H1 (cell line): ENCODE measurements around the gene SCMH1. TPM values are rescaled to one million over a fixed set of nuclear protein-coding genes. Genes with fewer than 3 reads are reported as not detected.

Experiments used
- CTCF ChIA-PET: fragments of 300-600 bp; sonication (Branson Sonifier 250); formaldehyde crosslinking; loops from one replicate; lab custom pipeline; 2021; ENCODE audit not compliant: partially characterized antibody; lab: Charles Lee
- POLR2A ChIA-PET: fragments of 300-600 bp; sonication (Branson Sonifier 250); formaldehyde crosslinking; loops from one replicate; lab custom pipeline; 2021; ENCODE audit warnings: inconsistent platforms; ENCODE audit not compliant: partially characterized antibody; lab: Charles Lee
- DNase-seq, 2 experiments: peaks; one replicate each; pipeline versions ENCODE4 v3.0.0 to v3.0.0-alpha.2; 2010 to 2022; ENCODE audit warnings: low spot score in 2 of 2, low read depth in 1 of 2, mixed read lengths in 1 of 2
- FAIRE-seq: peaks from 2 replicates; lab custom pipeline; 2011; peaks lifted over from hg19 to GRCh38; lab: Jason Lieb, UNC
- H2AFZ ChIP-seq: 2 replicates; pipeline ENCODE4 v1.8.1; 2012; ENCODE audit warnings: low read length, inconsistent platforms
- H2AK5ac ChIP-seq: 2 replicates; pipeline ENCODE4 v1.6.1; 2013; ENCODE audit warnings: low read depth, low read length
- H2BK120ac ChIP-seq: replicated peaks from 2 replicates; pipeline ENCODE3; 2013; ENCODE audit warnings: low read depth, low read length, inconsistent platforms
- H2BK12ac ChIP-seq: 2 replicates; pipeline ENCODE4 v1.6.1; 2013; ENCODE audit warnings: low read depth, low read length
- H2BK15ac ChIP-seq: 2 replicates; pipeline ENCODE4 v1.6.1; 2013; ENCODE audit warnings: low read length
- H2BK20ac ChIP-seq: 2 replicates; pipeline ENCODE4 v1.6.1; 2013; ENCODE audit warnings: low read length
- H2BK5ac ChIP-seq: 2 replicates; pipeline ENCODE4 v1.6.1; 2013; ENCODE audit warnings: low read depth, low read length
- H3K14ac ChIP-seq: 2 replicates; pipeline ENCODE4 v1.6.1; 2013; ENCODE audit warnings: inconsistent platforms; ENCODE audit not compliant: insufficient read length
- H3K18ac ChIP-seq: 2 replicates; pipeline ENCODE4 v1.6.1; 2013; ENCODE audit warnings: low read length; ENCODE audit errors: extremely low read depth
- H3K23ac ChIP-seq: 2 replicates; pipeline ENCODE4 v1.6.1; 2013; ENCODE audit warnings: inconsistent platforms; ENCODE audit not compliant: insufficient read length
- H3K23me2 ChIP-seq: 2 replicates; pipeline ENCODE4 v1.6.1; 2013; ENCODE audit warnings: low read depth, low read length
- H3K27ac ChIP-seq: 2 replicates; pipeline ENCODE4 v1.6.1; 2011; ENCODE audit warnings: low read depth, low read length, inconsistent platforms
- H3K27me3 ChIP-seq, 4 experiments: replicated peaks in 1 of 4; 1 replicate in 1 of 4; 2 replicates in 3 of 4; pipeline versions ENCODE4 v1.6.1 to v1.8.1; 2011 to 2013; ENCODE audit warnings: low read length in 3 of 4, mild to moderate bottlenecking in 3 of 4, inconsistent platforms in 2 of 4, mixed read lengths in 2 of 4, moderate library complexity in 1 of 4; ENCODE audit not compliant: control insufficient read depth in 3 of 4, insufficient read depth in 3 of 4; ENCODE audit errors: extremely low read depth in 1 of 4
- H3K36me3 ChIP-seq, 4 experiments: 2 replicates each; pipeline versions ENCODE4 v1.6.1 to v1.8.1; 2011 to 2013; ENCODE audit warnings: mild to moderate bottlenecking in 4 of 4, low read length in 3 of 4, moderate library complexity in 2 of 4, control low read depth in 1 of 4, inconsistent platforms in 1 of 4; ENCODE audit not compliant: insufficient read depth in 4 of 4, control insufficient read depth in 2 of 4
- H3K4ac ChIP-seq: replicated peaks from 2 replicates; pipeline ENCODE3; 2013; ENCODE audit warnings: low read length, low read depth, mixed read lengths, inconsistent platforms; ENCODE audit not compliant: insufficient read length
- H3K4me1 ChIP-seq, 4 experiments: replicated peaks in 1 of 4; 1 replicate in 1 of 4; 2 replicates in 3 of 4; pipeline versions ENCODE4 v1.6.1 to v1.8.1; 2011 to 2013; ENCODE audit warnings: low read length in 3 of 4, inconsistent platforms in 2 of 4, mixed read lengths in 1 of 4; ENCODE audit not compliant: insufficient read depth in 4 of 4, control insufficient read depth in 3 of 4
- H3K4me2 ChIP-seq, 2 experiments: 2 replicates each; pipeline versions ENCODE4 v1.6.1 to v1.8.1; 2011 to 2013; ENCODE audit warnings: low read depth in 2 of 2, low read length in 2 of 2, control low read depth in 1 of 2, inconsistent platforms in 1 of 2, mild to moderate bottlenecking in 1 of 2; ENCODE audit not compliant: insufficient read depth in 1 of 2
- H3K4me3 ChIP-seq, 4 experiments: fragments of 200-600, 300-600 bp in 1 of 4; sonication (generic), shearing (Covaris generic), sonication (Bioruptor Twin) in 1 of 4; 2 replicates each; pipeline versions ENCODE4 v1.5.1 to v1.8.1; 2011 to 2016; ENCODE audit warnings: low read length in 4 of 4, low read depth in 3 of 4, control low read depth in 2 of 4, inconsistent platforms in 2 of 4, mild to moderate bottlenecking in 2 of 4, mixed read lengths in 1 of 4, moderate library complexity in 1 of 4; ENCODE audit not compliant: insufficient read depth in 2 of 4; ENCODE audit errors: extremely low read depth in 1 of 4
- H3K56ac ChIP-seq: replicated peaks from 2 replicates; pipeline ENCODE3; 2013; ENCODE audit warnings: low read depth, mild to moderate bottlenecking, mixed read lengths, low read length, inconsistent platforms; ENCODE audit not compliant: insufficient read length
- H3K79me1 ChIP-seq: 2 replicates; pipeline ENCODE4 v1.6.1; 2013; ENCODE audit warnings: low read depth, low read length, control low read depth
- H3K79me2 ChIP-seq, 2 experiments: 2 replicates each; pipeline versions ENCODE4 v1.6.1 to v1.8.1; 2012 to 2013; ENCODE audit warnings: low read length in 2 of 2, mild to moderate bottlenecking in 2 of 2, inconsistent platforms in 1 of 2; ENCODE audit not compliant: insufficient read depth in 2 of 2, control insufficient read depth in 1 of 2
- H3K9ac ChIP-seq, 4 experiments: replicated peaks in 1 of 4; 1 replicate in 1 of 4; 2 replicates in 3 of 4; pipeline versions ENCODE4 v1.6.1 to v1.8.1; 2011 to 2013; ENCODE audit warnings: low read depth in 3 of 4, low read length in 3 of 4, control low read depth in 2 of 4, mild to moderate bottlenecking in 2 of 4, moderate library complexity in 2 of 4, inconsistent platforms in 1 of 4; ENCODE audit errors: extremely low read depth in 1 of 4
- H3K9me3 ChIP-seq, 2 experiments: 2 replicates each; pipeline versions ENCODE4 v1.6.1 to v1.8.1; 2012 to 2013; ENCODE audit warnings: mild to moderate bottlenecking in 2 of 2, moderate library complexity in 2 of 2, control low read depth in 1 of 2, inconsistent platforms in 1 of 2, low read depth in 1 of 2, low read length in 1 of 2, mixed read lengths in 1 of 2; ENCODE audit not compliant: insufficient read depth in 2 of 2
- H4K20me1 ChIP-seq, 2 experiments: replicated peaks in 1 of 2; 2 replicates each; pipeline versions ENCODE3 to v1.8.1; 2011 to 2013; ENCODE audit warnings: inconsistent platforms in 2 of 2, low read length in 2 of 2, mild to moderate bottlenecking in 1 of 2; ENCODE audit not compliant: insufficient read depth in 2 of 2, control insufficient read depth in 1 of 2
- H4K5ac ChIP-seq: 2 replicates; pipeline ENCODE4 v1.6.1; 2013; ENCODE audit warnings: low read length, low read depth, mixed read lengths, inconsistent platforms; ENCODE audit not compliant: insufficient read length
- H4K8ac ChIP-seq: 2 replicates; pipeline ENCODE4 v1.8.0; 2013; ENCODE audit warnings: mild to moderate bottlenecking, moderate library complexity, low read length, inconsistent platforms; ENCODE audit not compliant: insufficient read depth; ENCODE audit errors: extremely low read depth
- H4K91ac ChIP-seq: replicated peaks from 2 replicates; pipeline ENCODE3; 2013; ENCODE audit warnings: low read length, mixed read lengths, inconsistent platforms; ENCODE audit not compliant: insufficient read length
- BRCA1 ChIP-seq: IDR thresholded peaks from 2 replicates; pipeline ENCODE4 v1.6.1; 2012; ENCODE audit warnings: low read depth, low read length, improper control_type of control experiment
- CHD1 ChIP-seq: IDR thresholded peaks from 2 replicates; pipeline ENCODE4 v1.6.1; 2012; ENCODE audit warnings: low read depth, low read length, improper control_type of control experiment
- GABPA ChIP-seq: IDR thresholded peaks from 2 replicates; pipeline ENCODE4 v1.6.1; 2011; ENCODE audit warnings: mild to moderate bottlenecking, low read length, moderate library complexity, borderline replicate concordance; ENCODE audit not compliant: insufficient read depth
- JUN ChIP-seq: IDR thresholded peaks from 2 replicates; pipeline ENCODE4 v1.6.1; 2011; ENCODE audit warnings: low read depth, mild to moderate bottlenecking, improper control_type of control experiment, low read length
- POLR2A ChIP-seq, 2 experiments: IDR thresholded peaks; 1 replicate in 1 of 2; 2 replicates in 1 of 2; pipeline ENCODE4 v1.6.1; 2011; ENCODE audit warnings: low read depth in 2 of 2, low read length in 2 of 2, mild to moderate bottlenecking in 2 of 2; ENCODE audit errors: control extremely low read depth in 1 of 2
- SIRT6 ChIP-seq: IDR thresholded peaks from one replicate; pipeline ENCODE4 v1.7.1; 2012; ENCODE audit warnings: low read length, inconsistent platforms
- SP2 ChIP-seq: IDR thresholded peaks from 2 replicates; pipeline ENCODE4 v1.6.1; 2012; ENCODE audit warnings: mild to moderate bottlenecking, low read length, inconsistent platforms
- SRF ChIP-seq: IDR thresholded peaks from 2 replicates; pipeline ENCODE4 v1.6.1; 2011; ENCODE audit warnings: mild to moderate bottlenecking, low read depth, low read length, moderate library complexity
- TEAD4 ChIP-seq: IDR thresholded peaks from 2 replicates; pipeline ENCODE4 v1.6.1; 2012; ENCODE audit warnings: low read depth, low read length, inconsistent platforms, mixed read lengths
- WGBS, 2 experiments: shearing (Covaris generic) in 1 of 2; methylation state at CpG; one replicate each; pipeline versions ENCODE4 v1.1.6 to v1.1.7; 2013 to 2015; ENCODE audit warnings: low lambda C conversion rate in 2 of 2, mixed read lengths in 2 of 2, inconsistent platforms in 1 of 2, low coverage in 1 of 2, missing lambda C conversion rate in 1 of 2; ENCODE audit not compliant: insufficient replicate concordance in 2 of 2, insufficient coverage in 1 of 2, insufficient read length in 1 of 2; ENCODE audit errors: extremely low coverage in 1 of 2, missing lambda C conversion rate in 1 of 2; 5-methylcytosine and 5-hydroxymethylcytosine counted together
- polyA plus RNA-seq, 7 experiments: library from polyadenylated mRNA; depleted of rRNA in 3 of 7; stranded (reverse) in 5 of 7; unstranded in 2 of 7; fragments of >200 nt in 5 of 7; fragments of 200-250 nt in 2 of 7; gene quantifications; 1 replicate in 5 of 7; 2 replicates in 1 of 7; 4 replicates in 1 of 7; pipeline versions ENCODE4 v1.2.1 to v1.2.3, GENCODE V29; 2011 to 2013; ENCODE audit warnings: missing spikeins in 2 of 7, mixed read lengths in 2 of 7
- total RNA-seq: library from RNA; stranded (reverse); fragmentation: NEBNext Ultra II Directional; extraction: Animal tissue kit (Norgen Biotek cat#: 25700); gene quantifications from 2 replicates; pipeline ENCODE4 v1.2.1, GENCODE V29; 2021
- TF ChIP-seq, protein P1 (sequence below): IDR thresholded peaks from 2 replicates; pipeline ENCODE4 v1.6.1; 2012; ENCODE audit warnings: low read length, inconsistent platforms
- TF ChIP-seq, protein P2 (sequence below): IDR thresholded peaks from 2 replicates; pipeline ENCODE4 v1.6.1; 2012; ENCODE audit warnings: inconsistent platforms

SCMH1 gene
- total and polyA plus RNA-seq, 2 of the 8 experiments (the other 6 are each of a cell fraction or from before 2014, with no cell fraction given) = 16.6 to 30.7 TPM

DNA sequence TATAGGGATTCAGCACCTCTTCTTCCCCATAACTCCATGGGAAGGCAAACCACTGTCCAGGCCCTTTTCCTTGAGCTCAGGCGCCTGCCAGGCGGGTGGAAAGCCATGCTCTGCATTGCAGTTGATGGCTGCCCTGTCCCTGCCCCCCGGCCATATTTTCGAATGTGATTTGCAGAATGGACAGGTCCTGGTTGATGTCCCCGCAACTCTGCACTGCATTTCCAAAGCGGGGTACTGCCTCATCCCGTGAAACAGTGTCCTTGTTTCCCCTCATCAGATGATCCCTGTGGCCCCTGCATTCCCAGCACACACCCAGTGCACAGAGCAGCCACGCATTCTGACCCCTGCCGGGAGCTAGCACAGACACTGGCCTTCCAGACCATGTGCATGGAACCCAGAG is 33.7 kb upstream of the SCMH1 start:
- Histone ChIP-seq H2BK5ac (no peak overlapping the region), H3K18ac (no peak overlapping the region), H4K20me1 (no peaks in the 10 kb centered on the region), H4K8ac (no peak overlapping the region), H3K23ac (no peak overlapping the region), H3K79me1 (no peaks in the 10 kb centered on the region), H3K14ac (no peak overlapping the region), H3K23me2 (no peaks in the 10 kb centered on the region; the same call in 1 of the 2 replicates), H3K4me2 (no peak overlapping the region), H3K4me3 (no peak overlapping the region), H2BK12ac (no peak overlapping the region), H3K56ac (no peak overlapping the region), H3K9ac (no peak overlapping the region), H3K4me1 (no peaks in the 10 kb centered on the region; a peak in 1 of 7 replicates), H3K9me3 (no peaks in the 10 kb centered on the region), H4K91ac (no peak overlapping the region), H2BK15ac (no peak overlapping the region), H3K4ac (no peak overlapping the region), H2BK20ac (no peak overlapping the region), H2AK5ac (no peak overlapping the region), H3K27ac (no peak overlapping the region), H2AFZ (no peak overlapping the region), H3K36me3 (no peaks in the 10 kb centered on the region), H2BK120ac (no peak overlapping the region), H3K27me3 (no peaks in the 10 kb centered on the region), H4K5ac (no peak overlapping the region), H3K79me2 (no peaks in the 10 kb centered on the region)
- DNase-seq (no peak), FAIRE-seq (no peak)
- TF ChIP-seq, protein P1, sequence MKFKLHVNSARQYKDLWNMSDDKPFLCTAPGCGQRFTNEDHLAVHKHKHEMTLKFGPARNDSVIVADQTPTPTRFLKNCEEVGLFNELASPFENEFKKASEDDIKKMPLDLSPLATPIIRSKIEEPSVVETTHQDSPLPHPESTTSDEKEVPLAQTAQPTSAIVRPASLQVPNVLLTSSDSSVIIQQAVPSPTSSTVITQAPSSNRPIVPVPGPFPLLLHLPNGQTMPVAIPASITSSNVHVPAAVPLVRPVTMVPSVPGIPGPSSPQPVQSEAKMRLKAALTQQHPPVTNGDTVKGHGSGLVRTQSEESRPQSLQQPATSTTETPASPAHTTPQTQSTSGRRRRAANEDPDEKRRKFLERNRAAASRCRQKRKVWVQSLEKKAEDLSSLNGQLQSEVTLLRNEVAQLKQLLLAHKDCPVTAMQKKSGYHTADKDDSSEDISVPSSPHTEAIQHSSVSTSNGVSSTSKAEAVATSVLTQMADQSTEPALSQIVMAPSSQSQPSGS = no peak
- TF ChIP-seq POLR2A (IDR thresholded peaks at IDR 0.05; ENCODE audit: control extremely low read depth in 1 of 2, low read depth in 2 of 2, low read length in 2 of 2) (no peak), GABPA (no peak), TEAD4 (no peak), SP2 (no peak), CHD1 (no peak), SIRT6 (no peak), SRF (no peak), BRCA1 (no peak), JUN (no peak)
- TF ChIP-seq, protein P2, sequence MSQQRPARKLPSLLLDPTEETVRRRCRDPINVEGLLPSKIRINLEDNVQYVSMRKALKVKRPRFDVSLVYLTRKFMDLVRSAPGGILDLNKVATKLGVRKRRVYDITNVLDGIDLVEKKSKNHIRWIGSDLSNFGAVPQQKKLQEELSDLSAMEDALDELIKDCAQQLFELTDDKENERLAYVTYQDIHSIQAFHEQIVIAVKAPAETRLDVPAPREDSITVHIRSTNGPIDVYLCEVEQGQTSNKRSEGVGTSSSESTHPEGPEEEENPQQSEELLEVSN = no peak
- 83% methylated on average over 9 of the region's 9 CpGs; no CpG with 5 or more reads in 1 of the 2 experiments for WGBS, 2 experiments
- ChIA-PET CTCF (interaction anchor here (0.6 to 11.5 kb wide), 14 partner anchors 8 to 216 kb away, joined by 3 to 121 read pairs (median 6); no protein-coding TSS in a partner anchor), POLR2A (no interaction called here)
